HG03575 (cell line): ENCODE results near the gene SMIM10L2A.
"Not testable (repeated sequence)": the region's sequence is repeated elsewhere in the genome, so short reads cannot be mapped to it uniquely, and the experiment has no call there.

ENCODE experiments used
- ATAC-seq: cut with Tn5 transposase; IDR thresholded peaks from one replicate; pipeline ENCODE4 v1.9.1; 2021; ENCODE audit not compliant: unreplicated experiment, insufficient number of reproducible peaks, low FRiP score; ENCODE audit errors: extremely low read depth

SMIM10L2A gene

DNA sequence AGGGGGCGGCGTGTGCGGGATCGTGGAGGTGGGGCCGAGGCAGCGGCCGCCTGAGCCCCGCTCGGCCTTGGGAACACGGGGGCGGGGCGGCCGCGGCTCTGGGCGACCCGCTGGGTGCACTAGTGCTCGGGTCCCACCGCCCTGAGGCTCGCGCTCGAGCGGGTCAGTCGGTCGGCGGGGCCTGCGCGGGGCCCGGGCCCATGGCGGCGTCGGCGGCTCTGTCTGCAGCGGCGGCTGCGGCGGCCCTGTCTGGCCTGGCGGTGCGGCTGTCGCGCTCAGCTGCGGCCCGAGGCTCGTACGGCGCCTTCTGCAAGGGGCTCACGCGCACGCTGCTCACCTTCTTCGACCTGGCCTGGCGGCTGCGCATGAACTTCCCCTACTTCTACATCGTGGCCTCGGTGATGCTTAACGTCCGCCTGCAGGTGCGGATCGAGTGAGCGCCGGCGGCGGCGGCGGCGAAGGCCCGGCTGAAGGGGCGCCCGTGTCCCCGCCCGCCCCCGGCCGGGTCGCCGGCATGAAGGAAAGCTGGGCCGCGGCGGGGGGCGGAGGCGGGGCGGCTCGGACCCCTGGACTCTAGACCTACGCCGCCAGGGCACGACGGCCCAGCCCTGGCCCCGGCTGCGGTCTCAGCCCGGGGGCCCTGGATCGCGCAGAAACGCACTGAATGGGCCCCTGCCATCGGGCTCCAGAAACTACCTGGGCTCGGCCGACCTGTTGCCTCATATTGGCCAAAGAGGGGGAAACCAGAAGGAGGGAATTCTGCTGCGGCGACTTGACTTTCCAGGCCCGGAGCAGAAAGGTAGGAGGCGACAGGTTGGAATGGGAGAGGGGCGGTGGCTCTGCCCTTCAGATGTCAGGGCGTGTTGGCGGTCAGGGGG, at the start of gene SMIM10L2A:
Gene SMIM10L2A, plus strand, starts transcription at position 13 of the 878 bp plus-strand sequence. Its CDS starts 188 bp downstream, at position 201.
- no peak for ATAC-seq

DNA sequence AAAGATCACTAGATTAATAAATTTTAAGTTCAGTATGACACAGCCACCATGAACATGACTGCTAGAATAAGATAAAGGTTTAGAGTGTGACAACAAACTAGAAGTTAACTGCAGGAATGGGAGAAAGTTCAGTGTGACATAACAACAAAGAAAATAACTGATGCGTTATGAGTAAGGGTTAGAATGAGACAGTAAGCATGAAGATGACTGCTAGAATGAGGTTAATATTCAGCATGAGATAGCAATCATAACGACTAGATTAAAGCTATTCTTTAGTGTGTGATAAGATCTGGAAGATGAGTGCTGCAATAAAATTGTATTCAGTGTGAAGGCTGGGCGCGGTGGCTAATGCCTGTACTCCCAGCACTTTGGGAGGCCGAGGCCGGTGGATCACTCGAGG, 48.4 kb upstream of the SMIM10L2A start:
- no peak for ATAC-seq

DNA sequence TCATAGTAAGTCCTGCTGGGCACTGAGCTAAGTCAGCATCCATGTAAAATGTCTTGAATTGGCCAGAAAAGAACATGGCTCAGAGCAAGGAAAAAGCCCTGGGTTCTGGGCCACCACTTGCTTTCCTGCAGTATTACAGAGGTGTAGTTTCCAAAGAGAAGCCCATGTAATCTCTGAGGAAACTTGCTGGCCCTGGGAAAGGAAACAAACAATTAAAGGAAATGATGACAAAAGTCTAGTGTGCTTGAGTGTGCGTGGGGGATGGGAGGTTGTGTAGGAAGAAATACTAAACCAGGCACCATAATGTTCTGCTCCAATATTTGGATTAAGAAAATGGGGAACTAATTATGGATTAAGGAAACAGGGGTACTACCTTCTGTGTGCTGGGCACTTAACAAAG, 39.5 kb upstream of the SMIM10L2A start:
- ATAC-seq: no peak

DNA sequence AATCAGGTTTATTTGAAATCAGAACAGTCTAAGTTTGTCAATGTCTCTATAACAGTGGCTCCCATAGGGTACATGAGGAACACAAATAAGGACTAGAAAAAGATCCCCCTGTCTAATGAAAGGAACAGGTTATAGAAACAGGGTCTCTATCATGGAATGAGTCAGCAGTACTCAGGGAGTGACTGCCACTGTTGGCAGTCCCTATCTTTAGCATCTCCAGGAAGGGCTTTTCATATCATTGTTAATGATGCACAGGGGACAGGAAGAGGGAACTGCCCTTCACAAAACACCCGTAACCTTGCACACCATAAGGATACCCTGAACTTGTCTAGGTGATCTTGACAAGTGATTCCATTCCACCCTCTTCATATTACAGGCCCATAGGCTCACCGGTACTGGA, 38.5 kb upstream of the SMIM10L2A start:
- ATAC-seq: no peak

- no peak for ATAC-seq
Observed at GRCh38 chrX:135384161-135384836, 37.4 kb upstream of the SMIM10L2A start.

- ATAC-seq: no peak
Observed at GRCh38 chrX:135388841-135389240, 32.9 kb upstream of the SMIM10L2A start.

DNA sequence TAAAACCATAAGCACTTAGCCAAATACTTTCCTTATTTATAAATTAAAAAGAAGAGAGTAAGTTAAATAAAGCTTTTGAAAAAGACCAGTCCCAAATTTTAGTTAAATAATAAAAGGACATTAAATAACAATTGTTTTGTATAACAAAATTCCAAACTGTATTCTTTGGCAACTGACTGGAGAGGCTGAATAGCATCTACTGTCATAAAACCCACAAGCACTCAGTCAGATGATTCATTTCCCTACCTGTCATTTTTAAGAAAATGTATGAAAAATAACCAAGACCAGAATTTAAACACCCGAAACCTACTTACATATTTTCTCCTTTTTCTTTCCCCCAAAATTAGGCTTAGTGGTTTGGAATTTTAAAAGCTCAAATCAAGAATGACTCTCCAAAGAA, 32.5 kb upstream of the SMIM10L2A start:
- ATAC-seq: no peak

DNA sequence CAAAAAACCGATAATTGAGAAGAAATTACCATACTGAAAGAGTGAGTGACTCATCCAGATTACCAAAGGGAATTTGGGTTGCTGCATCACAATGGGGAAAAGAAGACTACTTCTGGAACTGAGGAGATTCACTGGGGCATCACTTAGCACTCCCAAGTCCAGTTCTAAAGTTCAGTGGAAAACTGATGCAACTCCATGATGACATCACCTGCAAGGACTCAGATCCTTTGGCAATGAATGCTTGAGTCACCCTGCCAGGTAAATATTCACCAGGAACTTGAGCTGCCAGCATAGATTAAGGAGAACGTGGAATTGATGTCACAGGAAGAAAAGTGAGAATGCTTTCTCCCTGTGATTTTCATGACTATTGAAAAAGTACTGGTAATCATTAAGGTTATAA, 32.0 kb upstream of the SMIM10L2A start:
- ATAC-seq: no peak

- ATAC-seq: no peak
Observed at GRCh38 chrX:135391734-135392133, 30.0 kb upstream of the SMIM10L2A start.

- no peak for ATAC-seq
Observed at GRCh38 chrX:135393051-135393450, 28.7 kb upstream of the SMIM10L2A start.

- no peak for ATAC-seq
Observed at GRCh38 chrX:135395064-135395463, 26.7 kb upstream of the SMIM10L2A start.

DNA sequence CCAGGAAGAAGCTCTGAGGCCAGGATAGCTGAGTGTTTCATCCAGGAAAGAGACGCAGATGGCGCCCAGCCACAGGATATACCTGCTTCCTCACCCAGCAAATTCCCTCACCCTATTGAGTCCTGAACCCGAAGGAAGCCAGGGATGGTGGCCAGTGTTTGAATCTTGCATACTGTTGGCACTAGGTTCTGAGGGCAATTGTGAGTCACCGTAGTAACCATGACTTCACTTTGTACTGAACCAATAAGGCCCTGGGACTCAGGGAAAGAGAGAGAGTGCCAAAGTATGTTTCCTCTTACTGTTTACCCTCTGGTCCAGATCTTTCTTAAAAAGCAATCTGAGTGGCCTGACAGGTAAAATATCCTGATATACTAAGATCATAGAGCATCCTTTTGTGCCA, 25.6 kb upstream of the SMIM10L2A start:
- ATAC-seq: no peak

- ATAC-seq: no peak
Observed at GRCh38 chrX:135396566-135396965, 25.2 kb upstream of the SMIM10L2A start.

DNA sequence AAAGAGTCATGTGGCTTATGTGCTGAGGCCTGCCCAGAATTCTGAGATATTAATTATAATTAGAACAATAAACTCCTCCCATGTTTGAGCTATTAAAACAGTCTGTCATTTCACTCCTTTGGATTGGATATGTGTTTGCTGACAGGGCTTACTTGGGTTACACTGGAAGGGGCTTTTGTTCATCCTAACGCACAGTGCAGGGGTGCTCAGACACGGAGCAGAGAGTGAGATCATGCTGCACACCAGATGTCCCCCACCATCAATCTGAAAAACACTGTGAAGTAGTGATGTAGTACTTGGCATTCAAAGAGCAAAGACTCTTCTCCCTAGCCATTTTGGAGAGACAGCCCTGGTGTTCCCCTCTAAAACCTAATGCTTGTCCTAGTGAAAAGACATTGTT, 24.1 kb upstream of the SMIM10L2A start:
- ATAC-seq: no peak

DNA sequence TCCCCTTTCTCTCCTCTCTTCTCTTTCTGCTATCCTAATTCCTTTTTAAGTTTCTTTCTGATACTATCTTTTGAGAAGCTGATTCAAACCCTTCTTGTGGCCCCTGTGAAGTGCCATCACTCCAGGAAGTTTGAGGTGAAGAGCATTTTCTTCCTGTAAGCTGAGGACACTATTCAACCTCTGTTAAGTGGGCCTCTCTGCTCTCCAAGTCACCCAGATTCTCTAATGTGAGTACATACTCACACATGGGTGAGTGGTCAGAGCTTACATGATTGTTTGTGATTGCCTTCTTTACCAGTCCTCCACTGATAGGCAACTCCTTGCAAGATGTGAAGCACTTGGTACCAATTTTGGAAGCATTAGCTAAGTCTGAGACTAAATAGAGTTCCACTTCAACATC, 18.4 kb upstream of the SMIM10L2A start:
- ATAC-seq: no peak

DNA sequence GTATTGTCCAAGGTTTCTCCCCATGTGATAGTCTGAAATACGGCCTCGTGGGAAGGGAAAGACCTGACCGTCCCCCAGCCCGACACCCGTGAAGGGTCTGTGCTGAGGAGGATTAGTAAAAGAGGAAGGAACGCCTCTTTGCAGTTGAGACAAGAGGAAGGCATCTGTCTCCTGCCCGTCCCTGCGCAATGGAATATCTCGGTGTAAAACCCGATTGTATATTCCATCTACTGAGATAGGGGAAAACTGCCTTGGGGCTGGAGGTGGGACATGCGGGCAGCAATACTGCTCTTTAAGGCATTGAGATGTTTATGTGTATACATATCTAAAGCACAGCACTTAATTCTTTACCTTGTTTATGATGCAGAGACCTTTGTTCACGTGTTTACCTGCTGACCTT, 15.3 kb upstream of the SMIM10L2A start:
- not testable (repeated sequence) for ATAC-seq

DNA sequence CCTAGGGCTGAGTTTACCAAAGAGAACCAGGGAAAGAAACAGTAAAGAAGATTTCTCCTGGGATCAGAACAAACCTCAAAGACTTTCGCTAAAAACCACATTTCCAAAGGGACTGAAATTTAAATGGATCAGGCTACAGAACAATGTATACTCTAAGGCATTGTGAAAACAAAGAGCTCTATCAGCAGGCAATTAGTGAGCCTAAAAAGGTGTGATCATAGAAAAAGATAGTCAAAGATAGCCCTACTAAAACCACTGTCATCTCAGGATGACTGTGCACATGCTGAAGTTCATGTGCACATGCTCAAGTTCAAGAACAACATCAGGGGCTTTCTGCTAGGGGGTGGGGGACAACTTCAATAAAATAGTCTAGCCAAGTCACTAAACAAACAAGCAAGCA, 12.9 kb upstream of the SMIM10L2A start:
- ATAC-seq: no peak

- no peak for ATAC-seq
Observed at GRCh38 chrX:135410861-135411627, 10.7 kb upstream of the SMIM10L2A start.

DNA sequence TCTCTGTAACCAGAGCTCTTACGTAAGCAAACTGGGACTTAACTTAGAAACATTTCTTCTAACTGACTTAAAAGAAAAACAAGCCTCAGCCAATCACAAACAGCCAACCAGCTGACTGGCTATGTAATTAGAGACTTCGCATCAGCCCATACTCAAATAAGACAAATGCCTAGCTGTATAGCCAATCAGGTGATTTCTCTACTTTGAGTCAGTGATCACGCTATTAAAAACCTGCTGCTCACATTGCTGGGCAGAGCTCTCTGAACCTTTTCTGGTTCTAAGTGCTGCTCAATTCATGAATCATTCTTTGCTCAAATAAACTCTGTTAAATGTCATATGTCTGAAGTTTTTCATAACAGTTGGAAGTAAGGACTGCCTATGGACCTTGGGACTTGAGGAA, 9.9 kb upstream of the SMIM10L2A start:
- ATAC-seq: no peak

GRCh38 chrX:135416546-135416945, 5.2 kb upstream of the SMIM10L2A start:
- ATAC-seq: no peak
